GM18870 (cell line): ENCODE measurements around the gene AOX1.
"Not testable (repeated sequence)": the region's sequence is repeated elsewhere in the genome, so short reads cannot be mapped to it uniquely, and the experiment has no call there.

Experiments used
- ATAC-seq: cut with Tn5 transposase; IDR thresholded peaks from one replicate; pipeline ENCODE4 v1.9.1; 2021; ENCODE audit warnings: moderate library complexity; ENCODE audit not compliant: unreplicated experiment

AOX1 gene

DNA sequence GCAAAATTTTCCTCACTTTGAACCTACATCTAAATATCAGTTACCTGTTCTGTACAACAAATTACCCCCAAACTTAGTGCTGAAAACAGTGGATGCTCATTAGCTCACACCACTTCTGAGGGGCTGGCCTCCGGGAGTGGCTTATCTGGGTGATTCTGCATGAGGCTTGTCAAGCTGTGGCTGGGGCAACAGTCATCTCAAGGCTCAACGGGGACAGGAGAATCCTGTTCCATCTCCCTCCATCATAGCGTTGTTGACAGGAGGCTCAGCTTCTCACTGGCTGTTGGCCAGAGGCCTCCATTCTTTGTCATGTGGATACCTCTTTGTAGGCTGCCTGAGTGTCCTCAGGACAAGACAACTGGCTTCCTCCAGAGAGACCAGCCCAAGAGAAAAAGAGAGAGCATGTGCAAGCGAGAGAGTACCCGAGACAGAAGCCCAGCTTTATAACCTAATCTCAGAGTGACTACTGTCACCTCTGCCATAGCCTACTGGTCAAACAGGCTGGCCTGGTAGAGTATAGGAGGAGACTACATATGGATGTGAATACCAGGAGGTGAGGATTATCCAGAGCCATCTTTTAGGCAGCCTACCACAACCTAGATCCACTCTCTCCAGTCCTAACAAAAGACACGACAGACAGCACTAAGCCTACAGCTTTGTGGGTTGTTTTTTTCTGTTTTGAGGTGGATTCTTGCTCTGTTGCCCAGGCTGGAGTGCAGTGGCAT lies 79.1 kb downstream of the AOX1 start:
- no peak for ATAC-seq

DNA sequence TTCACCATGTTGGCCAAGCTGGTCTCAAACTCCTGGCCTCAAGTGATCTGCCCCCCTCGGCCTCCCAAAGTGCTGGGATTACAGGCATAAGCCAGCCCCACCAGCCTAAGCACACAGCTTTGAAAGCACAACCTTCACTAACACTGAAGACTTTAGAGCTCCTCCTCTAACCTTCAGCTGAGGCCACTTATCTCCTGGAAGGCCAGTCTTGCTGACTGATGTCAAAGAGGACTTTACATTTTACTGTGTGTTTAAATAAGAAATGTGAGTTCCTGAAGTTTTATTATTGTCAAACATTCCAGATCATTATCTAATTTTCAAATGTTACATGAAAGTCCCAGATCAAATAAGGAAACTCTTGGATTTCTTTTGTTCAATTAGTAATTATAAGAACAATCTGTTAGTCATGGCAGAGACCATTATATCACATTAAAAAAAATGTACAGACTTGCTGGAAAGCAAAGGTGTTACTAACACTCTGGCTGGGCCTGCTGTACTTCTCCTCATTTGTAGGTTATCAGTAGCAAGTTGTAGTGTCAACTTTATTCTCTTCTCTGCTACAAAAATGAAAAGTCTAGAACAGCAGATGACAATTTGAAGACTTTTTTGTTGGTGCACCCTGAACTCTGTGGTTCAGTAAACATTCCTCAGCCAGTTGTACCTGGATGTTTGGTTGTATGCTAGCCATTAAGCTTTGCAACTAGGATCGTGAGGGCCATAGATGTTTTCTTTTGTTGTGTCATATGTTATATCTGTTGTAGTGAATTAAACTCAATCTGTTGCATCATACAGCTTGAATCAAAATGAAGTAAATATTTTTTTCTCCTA lies 80.0 kb downstream of the AOX1 start:
- no peak for ATAC-seq

DNA sequence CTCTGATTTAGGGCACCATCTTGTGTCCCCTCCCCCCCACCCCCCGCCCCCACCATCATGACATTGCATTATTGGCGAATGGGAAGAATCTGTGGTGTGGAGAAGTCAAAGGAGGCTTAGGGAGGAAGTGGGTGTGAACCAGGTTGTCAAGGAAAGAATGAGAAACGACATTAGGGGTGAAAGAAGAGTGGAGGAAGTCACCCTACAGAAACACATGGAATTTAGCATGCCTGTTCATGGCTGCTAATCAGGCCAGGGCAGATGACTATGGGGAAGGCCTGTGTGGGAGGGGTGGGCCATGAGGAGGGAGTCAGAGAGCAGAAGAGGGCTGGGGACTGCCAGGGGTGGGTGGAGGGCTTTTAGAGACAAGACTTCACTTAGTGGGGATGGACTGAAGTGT lies 81.6 kb downstream of the AOX1 start:
- ATAC-seq, result no peak

- no peak for ATAC-seq
These were observed 82.7 kb downstream of the AOX1 start for GRCh38 chr2:200668478-200668877.

- ATAC-seq, result no peak
These were observed 83.5 kb downstream of the AOX1 start for GRCh38 chr2:200669308-200669707.

DNA sequence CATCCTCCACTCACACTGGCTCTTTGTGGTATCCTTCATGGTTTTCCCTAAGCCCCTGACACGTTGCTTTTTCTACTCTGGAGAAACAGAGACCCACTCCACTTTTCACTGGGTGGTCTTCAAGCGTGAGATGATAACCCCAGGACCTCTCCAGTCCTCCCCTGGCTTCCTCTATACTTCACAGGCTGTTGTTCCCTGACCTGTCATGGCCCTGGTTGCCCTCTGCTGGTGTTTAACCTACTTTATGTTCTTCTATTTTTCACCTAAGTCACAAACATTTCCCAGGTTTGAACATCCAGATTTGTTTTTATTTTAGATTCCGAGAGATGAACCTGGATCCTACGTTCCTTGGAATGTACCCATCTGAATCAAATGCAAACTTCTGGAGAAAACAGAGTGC lies 84.5 kb downstream of the AOX1 start:
- ATAC-seq, result no peak

DNA sequence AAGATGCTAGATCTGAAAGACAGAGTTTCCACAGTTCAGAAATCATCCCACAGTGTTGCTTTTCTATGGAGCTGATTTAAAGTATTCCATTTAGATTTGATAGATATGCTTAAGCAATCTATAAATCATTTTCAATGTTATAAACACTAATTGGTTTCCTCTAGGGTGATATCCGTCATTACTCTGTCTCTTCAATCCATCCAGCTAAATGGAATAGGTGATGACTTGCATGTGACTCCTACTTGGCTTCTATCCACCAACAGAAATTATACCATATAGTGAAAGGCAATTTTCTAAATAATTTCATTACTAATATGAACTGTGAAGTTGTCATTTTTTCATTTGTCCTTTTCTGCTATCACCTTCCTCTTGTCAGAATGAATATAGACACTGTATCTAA lies 84.9 kb downstream of the AOX1 start:
- ATAC-seq, result no peak

GRCh38 chr2:200673191-200673590 lies 87.4 kb downstream of the AOX1 start:
- ATAC-seq, result no peak

GRCh38 chr2:200674837-200675236 lies 89.0 kb downstream of the AOX1 start:
- no peak for ATAC-seq

DNA sequence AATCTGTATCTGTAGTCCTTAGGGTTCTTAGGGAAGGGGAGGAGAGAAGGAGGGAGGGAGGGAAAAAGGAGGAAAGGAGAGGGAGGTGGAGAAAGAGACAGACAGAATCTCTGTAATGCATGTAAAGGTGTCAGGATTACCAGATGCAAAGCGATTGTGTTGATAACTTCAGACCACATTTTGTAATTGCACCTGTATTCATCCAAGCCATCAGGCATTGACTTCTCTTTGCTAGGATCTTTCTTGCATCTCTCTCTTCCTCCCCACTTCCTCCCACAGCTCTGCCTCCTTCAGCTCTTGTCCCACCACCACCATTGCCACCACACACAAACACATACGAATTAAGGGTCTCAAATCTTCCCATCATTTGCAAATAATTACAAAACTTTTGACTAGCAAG lies 91.4 kb downstream of the AOX1 start:
- no peak for ATAC-seq

DNA sequence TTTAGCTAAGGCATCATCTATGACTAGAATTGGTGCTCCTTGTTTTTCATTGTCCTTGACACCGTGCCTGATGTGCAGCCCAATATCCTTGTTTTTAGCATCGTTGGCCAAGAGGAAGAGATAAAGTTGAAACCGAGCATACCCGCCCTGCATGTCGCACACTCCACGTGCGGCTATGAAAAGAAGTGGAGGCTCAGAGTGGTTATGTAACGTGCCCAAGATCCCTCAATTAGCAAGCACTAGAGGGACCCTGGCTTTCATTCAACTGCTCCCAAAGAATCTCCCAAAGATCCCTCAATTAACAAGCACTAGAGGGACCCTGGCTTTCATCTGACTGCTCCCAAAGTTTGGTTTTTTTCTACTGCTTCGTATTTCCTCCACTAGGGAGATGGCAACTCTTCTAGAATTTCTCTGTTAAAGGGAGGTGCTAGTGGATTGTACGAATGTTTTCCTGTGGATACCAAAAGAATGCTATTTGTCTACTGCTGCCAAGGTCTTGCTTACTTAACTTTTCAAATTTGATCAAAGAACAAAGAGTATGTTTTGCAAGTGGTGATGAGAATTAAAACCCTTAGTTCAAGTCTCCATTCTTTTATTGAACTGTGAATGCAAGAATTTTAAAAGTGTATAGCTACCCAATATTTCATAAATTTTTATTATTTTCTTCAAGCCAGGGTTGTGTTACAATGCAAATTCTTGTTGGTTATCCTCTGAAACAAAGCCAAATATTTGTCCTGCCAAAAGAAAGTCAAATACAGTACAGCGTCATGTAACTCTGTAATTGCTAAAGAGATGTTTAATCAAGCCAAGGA lies 92.1 kb downstream of the AOX1 start:
- no peak for ATAC-seq

GRCh38 chr2:200679127-200679526 lies 93.3 kb downstream of the AOX1 start:
- no peak for ATAC-seq

GRCh38 chr2:200679535-200679934 lies 93.7 kb downstream of the AOX1 start:
- no peak for ATAC-seq

DNA sequence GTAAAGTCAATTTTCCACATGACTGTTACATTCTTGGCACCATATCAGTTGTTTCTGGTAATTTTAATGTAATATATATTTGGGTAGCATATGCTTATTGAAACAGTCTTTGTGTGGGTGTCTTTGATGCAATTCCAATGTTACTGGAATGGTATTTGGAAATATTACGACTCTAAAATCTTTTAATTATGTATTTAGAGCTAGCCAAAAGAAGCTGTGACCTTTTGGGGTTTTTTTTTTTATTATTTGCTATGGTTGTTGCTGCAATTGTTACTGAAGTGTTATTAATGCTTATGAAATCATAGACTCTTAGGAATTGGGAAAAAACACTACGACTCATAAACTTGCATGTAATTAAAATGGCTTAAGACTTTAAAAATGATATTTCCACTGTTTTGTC lies 95.9 kb downstream of the AOX1 start:
- no peak for ATAC-seq

DNA sequence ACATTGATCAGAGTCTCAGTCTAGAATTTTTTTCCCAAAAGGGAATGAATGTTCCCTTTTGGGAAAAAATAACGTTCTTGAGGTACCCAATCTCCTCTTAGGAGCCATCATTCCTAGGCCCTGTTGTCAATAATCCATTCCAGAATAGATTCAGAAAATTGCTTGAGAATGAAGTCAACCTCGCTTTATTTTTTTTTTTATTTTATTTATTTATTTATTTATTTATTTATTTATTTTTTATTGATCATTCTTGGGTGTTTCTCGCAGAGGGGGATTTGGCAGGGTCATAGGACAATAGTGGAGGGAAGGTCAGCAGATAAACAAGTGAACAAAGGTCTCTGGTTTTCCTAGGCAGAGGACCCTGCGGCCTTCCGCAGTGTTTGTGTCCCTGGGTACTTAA lies 96.6 kb downstream of the AOX1 start:
- not testable (repeated sequence) for ATAC-seq

- ATAC-seq, result no peak
These were observed 102.4 kb downstream of the AOX1 start for GRCh38 chr2:200687922-200688920.

DNA sequence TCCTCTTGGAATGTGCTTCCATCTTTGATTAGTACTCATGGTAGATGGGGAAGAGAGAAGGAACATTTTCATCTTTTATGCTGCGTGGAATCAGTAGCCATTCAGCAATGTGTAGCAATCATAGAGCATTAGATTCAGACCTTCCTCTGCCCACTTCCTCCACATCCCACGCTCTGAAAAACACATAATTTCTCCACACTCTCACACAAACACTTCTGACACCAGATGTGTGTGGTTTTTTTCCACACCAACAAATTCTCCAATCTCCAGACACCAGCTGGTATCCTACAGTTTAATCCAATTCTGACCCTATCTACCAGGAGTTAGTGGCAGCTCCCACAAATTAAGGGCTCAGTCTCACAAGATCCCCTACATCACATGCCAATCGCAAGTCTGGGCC lies 103.3 kb downstream of the AOX1 start:
- ATAC-seq, result no peak

- no peak for ATAC-seq
These were observed 108.1 kb downstream of the AOX1 start for GRCh38 chr2:200693836-200694470.

GRCh38 chr2:200695191-200695590 lies 109.4 kb downstream of the AOX1 start:
- ATAC-seq, result no peak

GRCh38 chr2:200695601-200696000 lies 109.8 kb downstream of the AOX1 start:
- no peak for ATAC-seq
